ENCODE data around the gene MUC22.
"Not testable (repeated sequence)": the region's sequence is repeated elsewhere in the genome, so short reads cannot be mapped to it uniquely, and the experiment has no call there.

The MUC22 gene

DNA sequence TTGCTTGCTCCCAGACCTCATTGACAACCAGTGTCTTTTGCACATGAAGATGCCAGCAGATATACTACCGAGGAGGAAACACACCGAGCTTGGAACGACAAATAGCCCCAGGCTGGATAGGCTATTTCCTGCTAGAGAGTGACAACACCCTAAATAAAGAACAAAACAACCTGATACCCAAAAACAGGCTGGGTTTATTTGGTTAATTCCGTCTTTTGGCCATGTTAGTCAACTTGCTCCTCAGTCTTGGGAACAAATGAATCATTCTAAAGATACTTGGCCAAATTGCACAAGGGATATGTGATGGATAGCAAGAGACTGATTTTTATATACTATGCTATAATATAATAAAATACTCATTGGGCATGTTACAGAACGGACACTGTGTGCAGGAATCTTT lies 11.5 kb upstream of the MUC22 start:
- no peak for DNase-seq (ENCODE audit: low spot score)

DNA sequence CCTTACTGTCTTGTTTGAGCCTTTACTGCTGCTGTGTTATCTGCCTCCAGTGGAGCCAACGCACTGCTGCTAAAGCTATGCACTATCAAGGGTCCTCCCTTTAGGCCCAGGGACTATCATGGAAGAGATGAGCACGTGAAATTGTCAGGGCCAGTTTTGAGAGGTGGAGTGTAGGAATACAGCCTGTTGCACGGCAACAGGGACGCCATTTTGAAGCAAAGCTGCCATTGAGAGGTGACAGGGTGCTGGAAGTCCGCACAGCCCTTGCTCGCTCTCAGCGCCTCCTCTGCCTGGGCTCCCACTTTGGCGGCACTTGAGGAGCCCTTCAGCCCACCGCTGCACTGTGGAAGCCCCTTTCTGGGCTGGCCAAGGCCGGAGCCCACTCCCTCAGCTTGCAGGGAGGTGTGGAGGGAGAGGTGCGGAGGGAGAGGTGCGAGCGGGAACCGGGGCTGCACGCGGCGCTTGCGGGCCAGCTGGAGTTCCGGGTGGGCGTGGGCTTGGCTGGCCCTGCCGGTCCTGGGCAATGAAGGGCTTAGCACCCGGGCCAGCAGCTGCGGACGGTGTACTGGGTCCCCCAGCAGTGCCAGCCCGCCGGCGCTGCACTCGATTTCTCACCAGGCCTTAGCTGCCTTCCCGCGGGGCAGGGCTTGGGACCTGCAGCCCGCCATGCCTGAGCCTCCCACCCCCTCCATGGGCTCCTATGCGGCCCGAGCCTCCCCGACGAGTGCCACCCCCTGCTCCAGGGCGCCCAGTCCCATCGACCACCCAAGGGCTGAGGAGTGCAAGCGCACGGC lies 10.0 kb upstream of the MUC22 start:
- DNase-seq (ENCODE audit: low spot score): not testable (repeated sequence)

DNA sequence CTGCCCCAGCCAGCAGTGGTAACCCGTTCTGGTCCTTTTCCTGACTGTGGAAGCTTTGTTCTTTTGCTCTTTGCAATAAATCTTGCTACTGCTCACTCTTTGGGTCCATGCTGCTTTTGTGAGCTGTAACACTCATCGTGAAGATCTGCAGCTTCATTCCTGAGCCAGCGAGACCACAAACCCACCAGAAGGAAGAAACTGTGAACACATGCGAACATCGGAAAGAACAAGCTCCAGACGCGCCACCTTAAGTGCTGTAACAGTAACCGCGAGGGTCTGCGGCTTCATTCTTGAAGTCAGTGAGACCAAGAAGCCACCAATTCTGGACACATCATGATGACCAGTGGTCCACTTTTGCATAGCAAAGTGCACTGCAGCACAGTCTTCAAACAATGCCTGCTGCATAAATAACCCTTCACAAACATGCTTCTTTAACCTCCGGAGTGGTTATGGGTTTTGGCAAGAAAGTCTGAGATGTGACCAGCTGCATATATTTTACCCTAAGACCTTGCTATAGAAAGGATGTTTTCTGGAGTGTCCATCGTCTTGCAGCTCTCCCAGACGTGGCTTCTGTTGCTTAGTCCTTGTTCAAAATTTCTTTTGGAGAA lies 8.9 kb upstream of the MUC22 start:
- no peak for DNase-seq (ENCODE audit: low spot score)

DNA sequence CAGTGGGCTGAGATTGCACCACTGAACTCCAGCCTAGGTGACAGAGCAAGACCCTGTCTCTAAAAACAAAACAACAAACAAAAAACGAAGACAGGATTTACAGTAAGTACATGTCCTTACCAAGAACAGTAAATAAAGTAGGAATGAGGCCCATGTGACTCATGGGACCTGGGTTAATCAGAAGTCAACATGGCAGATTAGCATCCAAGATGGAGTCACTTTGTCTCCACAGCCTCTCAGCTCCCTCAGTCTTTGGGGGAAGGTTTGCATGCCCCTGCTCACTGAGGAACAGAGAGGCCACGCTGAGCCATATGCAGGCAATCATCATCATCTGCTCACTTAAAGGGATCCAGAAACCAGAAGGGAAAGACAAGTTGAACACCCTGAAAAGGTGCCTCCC lies 7.8 kb upstream of the MUC22 start:
- DNase-seq (ENCODE audit: low spot score): peak; percentile 73

DNA sequence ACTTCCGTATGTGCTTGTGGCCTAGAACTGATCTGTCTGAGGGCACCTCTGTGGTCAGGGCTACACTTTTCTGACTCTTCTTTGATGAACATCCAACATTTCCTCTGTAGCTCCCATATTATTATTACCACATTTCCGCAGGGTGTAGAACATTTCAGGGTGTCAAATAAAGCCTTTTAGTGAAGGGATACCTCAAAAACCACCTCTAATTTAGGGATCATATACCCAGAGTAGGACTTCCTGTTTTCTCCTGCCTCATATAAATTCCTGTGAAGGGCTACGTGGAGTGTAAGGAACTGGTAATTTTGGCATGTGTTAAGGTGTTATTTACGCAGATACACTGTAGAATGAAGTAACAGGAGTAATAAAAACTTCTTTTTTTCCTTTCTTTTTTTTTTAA lies 5.5 kb upstream of the MUC22 start:
- no peak for DNase-seq (ENCODE audit: low spot score)

DNA sequence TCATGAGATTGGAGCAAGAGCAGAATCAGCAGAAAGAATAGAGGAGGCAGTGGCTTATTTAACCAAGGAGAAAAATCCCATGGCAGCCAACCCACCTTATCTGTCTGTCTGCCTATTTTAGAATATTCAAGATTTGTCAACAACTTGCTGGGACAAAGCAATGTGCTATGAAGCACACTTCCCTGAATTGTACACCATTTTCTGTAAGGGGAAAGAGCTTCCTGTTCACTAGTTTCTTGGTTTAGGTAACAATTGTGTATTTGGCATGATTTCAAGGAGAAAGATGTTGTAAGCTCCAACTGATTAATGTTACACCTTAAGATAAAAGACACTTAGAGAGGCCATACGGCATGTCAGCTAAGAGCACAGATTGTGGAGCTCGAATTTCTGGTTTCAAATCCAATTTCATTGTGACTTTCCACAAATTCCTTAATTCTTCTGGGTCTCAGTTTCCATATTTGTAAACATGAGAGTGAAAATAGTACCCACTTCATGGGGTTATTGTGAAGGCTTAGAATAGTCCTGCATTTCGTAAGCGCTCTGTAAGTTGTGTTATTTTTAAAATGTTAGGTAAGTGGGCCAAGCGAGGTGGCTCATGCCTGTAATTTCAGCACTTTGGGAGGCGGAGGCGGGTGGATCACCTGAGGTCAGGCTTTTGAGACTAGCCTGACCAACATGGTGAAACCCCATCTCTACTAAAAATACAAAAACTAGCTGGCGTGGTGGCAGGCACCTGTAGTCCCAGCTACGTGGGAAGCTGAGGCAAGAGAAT lies 4.8 kb upstream of the MUC22 start:
- peak; percentile 38 for DNase-seq (ENCODE audit: low spot score)

DNA sequence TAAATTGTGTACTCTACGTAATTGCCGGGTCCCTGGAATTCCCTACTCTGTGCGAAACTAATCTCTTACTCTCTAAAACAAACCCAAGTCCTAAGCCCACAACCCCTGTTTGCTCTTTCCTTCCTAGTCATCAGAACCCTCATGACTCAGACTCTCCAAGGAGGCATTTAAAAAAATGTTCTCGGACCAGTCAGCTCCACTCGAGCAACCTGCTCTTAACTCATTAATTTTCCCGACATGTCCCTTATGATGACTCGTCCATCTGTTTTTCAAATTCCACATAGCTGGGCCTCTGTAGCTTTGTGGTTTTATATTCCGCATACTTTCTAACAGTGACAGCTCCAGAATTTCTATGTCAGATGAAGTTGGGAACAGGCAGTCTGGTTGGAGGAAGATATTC lies 2.6 kb upstream of the MUC22 start:
- DNase-seq (ENCODE audit: low spot score): peak; percentile 99

DNA sequence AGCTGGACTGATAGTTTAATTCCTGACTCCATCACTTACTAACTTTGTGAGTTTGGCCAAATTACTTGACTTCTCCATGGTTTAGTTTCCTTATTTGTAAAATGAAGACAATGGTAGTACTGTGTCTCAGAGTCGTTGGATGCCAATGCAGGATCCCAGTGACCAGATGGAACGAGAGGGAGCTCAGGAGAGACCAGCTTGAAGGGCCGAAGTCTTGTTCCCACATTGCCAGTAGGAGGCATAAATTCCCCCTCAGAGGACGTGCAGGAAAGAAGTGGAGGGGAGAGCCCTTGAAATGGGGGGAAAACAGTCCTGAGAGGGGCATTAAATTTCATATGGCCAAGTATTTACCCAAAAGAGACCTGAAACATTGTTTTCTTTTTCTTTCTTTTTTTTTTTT lies 2.1 kb upstream of the MUC22 start:
- DNase-seq (ENCODE audit: low spot score): no peak

DNA sequence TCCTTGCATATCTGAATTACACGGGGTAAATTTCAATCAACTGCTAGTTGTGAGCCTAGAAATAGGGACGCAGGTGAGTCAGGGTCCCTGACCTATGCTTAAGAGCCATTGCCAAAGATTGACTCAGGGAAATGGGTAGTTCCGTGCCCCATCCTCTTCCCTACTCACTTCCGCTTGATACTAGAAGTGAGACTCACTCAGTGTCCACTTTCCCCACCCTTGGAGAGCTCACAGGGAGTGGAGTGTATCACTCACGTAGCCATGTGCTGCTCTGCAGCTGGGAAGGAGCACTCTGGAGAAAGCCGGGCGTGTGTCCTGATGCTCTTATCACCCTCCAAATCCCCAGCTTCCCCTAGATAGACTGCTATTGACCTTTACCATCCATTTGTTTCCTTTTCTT lies 543 bp upstream of the MUC22 start:
- DNase-seq (ENCODE audit: low spot score): peak; percentile 15

DNA sequence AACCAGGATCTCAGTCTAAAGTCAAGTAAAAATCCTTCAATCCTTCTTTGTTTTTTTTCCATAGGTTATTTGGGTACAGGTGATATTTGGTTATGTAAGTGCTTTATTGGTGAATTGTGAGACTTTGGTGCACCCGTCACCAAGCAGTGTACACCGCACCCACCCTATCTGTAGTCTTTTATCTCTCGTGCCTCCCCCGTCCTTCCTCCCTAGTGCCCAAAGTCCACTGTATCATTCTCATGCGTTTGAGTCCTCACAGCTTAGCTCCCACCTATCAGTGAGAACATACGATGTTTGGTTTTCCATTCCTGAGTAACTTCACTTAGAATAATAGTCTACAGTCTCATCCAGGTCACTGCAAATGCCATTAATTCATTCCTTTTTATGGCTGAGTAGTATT lies 879 bp downstream of the MUC22 start:
- no peak for DNase-seq (ENCODE audit: low spot score)

DNA sequence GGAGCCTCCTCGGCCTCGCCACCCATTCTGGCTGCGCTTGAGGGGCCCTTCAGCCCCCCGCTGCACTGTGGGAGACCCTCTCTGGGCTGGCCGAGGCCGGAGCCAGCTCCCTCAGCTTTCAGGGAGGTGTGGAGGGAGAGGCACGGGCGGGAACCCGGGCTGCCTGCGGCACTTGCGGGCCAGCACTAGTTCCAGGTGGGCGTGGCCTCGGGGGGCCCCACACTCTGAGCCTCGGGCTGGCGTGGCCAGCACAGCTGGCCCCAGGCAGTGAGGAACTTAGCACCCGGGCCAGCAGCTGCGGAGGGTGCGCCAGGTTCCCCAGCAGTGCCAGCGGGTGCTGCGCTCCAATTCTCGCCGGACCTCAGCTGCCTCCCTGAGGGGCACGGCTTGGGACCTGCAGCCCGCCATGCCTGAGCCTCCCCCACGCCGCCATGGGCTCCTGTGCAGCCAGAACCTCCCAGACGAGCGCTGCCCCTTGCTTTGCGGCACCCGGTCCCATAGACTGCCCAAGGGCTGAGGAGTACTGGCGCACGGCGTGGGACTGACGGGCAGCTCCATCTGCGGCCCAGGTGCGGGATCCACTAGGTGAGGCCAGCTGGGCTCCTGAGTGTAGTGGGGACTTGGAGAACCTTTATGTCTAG lies 6.5 kb downstream of the MUC22 start:
- DNase-seq (ENCODE audit: low spot score): no peak

DNA sequence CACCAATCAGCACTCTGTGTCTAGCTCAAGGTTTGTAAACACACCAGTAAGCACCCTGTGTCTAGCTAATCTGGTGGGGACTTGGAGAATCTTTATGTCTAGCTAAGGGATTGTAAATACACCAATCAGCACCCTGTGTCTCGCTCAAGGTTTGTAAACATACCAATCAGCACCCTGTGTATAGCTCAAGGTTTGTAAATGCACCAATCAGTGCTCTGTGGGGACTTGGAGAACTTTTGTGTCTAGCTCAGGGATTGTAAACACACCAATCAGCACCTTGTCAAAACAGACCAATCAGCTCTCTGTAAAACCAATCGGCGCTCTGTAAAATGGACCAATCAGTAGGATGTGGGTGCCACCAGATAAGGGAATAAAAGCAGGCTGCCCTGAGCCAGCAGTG lies 7.2 kb downstream of the MUC22 start:
- not testable (repeated sequence) for DNase-seq (ENCODE audit: low spot score)

DNA sequence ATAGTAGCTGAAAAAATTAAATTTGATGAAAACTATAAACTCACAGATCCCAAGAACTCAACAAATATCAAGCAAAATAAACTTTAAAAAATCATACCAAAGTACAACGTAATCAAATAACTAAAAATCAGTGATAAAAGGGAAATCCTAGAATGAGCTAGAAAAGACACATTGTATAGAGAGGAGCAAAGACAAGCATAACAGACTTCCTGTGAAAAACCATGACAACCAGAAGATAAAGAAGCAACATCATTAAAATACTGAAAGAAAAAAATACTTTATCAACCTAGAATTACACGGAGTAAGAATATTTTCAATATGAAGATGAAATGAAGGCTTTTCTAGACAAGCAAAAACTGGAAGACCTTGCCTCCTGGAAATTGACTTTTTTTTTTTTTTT lies 9.8 kb downstream of the MUC22 start:
- no peak for DNase-seq (ENCODE audit: low spot score)

DNA sequence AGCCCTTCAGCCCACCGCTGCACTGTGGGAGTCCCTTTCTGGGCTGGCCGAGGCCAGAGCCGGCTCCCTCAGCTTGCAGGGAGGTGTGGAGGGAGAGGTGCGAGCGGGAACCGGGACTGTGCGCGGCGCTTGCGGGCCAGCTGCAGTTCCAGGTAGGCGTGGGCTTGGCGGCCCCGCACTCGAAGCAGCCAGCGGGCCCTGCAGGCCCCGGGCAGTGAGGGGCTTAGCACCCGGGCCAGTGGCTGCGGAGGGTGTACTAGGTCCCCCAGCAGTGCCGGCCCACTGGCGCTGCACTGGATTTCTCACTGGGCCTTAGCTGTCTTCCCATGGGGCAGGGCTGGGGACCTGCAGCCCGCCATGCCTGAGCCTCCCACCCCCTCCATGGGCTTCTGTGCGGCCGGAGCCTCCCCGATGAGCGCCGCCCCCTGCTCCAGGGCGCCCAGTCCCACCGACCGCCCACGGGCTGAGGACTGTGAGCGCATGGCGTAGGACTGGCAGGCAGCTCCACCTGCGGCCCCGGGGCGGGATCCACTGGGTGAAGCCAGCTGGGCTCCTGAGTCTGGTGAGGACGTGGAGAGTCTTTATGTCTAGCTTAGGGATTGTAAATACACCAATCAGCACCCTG lies 10.5 kb downstream of the MUC22 start:
- DNase-seq (ENCODE audit: low spot score): not testable (repeated sequence)

DNA sequence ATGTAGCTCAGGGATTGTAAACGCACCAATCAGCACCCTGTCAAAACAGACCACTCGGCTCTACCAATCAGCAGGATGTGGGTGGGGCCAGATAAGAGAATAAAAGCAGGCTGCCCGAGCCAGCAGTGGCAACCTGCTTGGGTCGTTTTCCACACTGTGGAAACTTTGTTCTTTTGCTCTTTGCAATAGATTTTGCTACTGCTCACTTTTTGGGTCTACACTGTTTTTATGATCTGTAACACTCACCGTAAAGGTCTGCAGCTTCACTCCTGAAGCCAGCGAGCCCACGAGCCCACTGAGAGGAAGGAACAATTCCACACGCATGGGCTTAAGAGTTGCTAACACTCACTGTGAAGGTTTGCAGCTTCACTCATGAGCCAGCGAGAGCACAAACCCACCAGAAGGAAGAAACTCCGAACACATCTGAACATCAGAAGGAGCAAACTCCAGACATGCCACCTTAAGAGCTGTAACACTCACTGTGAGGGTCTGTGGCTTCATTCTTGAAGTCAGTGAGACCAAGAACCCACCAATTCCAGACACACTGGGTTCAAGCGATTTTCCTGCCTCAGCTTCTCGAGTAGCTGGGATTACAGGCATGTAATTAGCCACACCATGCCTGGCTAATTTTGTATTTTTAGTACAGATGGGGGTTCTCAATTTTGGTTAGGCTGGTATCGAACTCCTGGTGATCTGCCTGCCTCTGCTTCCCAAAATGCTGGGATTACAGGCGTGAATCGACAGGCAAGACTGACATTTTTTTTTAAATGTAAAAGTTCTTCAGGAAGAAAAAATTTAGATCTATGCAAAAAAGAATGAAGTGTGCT lies 11.6 kb downstream of the MUC22 start:
- not testable (repeated sequence) for DNase-seq (ENCODE audit: low spot score)

DNA sequence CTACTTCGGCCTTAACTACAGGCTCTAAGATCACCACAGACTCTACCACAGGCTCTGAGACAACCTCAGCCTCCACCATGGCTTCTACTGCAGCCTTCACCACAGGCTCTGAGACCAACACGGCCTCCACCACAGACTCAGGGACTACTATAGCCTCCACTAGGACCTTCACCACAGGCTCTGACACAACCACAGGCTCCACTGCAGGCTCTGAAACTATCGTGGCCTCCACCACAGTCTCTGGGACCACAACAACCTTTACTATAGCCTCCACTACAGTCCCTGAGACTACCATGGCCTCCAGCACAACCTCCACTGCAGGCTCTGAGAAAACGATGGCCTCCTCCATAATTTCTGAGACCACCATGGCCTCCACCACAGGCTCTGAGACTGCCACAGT lies 15.3 kb downstream of the MUC22 start:
- no peak for DNase-seq (ENCODE audit: low spot score)

DNA sequence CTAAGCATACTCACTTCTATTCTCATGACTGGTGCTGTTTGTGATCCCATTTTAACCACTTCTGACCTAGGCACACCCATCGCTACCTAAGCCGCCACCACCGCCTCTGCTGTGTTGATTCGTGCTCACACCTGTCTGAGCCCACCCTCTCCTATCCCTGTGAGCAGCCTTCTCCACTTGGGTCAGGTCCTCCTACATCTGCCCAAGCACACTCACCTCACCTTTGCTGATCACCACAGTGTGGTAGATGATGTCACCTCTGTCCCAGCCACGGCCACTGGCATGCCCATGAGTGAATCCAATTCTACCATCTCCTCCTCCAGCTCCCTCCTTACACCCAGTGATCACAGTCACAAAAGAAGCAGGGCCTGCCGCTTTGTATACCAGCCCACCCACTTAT lies 20.8 kb downstream of the MUC22 start:
- DNase-seq (ENCODE audit: low spot score): peak; percentile 53

DNA sequence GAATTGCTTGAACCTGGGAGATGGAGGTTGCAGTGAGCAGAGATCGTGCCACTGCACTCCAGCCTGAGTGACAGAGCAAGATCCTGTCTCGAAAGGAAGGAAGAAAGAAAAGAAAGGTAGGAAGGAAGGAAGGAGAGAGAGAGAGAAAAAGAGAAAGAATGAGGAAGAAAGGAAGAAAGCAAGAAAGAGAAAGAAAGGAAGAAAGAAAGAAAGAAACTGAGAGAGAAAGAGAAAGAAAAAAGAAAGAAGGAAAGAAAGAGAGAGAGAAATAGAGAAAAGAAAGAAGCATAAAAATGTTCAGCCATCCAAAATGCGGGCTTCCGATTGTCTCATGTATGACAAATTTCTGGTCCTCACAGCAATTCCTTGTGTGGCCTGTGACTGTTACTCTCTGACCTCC lies 22.8 kb downstream of the MUC22 start:
- DNase-seq (ENCODE audit: low spot score): no peak

DNA sequence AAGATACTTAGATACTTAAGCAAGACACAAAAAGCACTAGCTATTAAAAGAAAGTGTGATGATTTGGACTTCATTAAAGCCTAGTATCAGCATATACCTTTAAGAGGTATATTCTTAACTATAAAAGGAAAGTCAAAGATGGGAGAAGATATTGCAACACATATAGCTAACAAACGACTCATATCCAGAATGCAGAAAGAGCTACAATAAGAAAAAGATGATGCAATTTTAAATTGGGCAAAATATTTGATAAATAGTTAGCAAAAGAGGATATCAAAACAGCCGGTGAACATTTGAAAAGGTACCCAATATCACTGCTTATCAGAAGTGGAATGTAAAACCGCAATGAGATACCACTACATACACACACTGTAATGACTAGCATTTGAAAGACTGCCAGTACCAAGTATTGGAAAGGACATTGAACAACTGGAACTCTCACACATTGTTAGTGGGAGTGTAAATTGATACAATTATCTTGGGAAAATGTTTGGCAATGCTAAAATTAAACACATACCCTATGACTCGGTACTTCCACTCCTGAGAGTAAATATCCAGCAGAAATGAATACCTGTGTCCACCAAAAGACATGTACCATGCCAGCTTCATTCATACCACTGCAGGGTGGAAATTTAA lies 25.7 kb downstream of the MUC22 start:
- no peak for DNase-seq (ENCODE audit: low spot score)

DNA sequence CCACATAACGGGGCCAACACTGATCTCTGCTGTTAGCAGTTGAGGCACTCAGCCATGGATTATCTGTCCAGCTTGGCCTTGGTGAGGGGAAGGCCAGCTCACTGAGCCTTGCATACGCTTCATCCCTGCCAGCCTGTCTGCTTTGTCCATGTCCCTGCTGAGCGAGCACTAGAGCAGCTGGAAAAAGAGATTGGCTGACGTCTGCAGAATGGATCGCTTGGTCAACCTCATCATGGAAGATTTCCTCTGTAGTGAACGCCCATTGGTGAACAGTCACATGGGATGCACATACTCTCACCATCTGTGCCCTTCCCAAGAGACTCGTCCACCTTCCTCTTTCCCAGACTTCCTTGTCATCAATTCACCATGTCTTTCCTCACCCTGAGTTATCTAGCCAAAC lies 26.9 kb downstream of the MUC22 start:
- no peak for DNase-seq (ENCODE audit: low spot score)

DNA sequence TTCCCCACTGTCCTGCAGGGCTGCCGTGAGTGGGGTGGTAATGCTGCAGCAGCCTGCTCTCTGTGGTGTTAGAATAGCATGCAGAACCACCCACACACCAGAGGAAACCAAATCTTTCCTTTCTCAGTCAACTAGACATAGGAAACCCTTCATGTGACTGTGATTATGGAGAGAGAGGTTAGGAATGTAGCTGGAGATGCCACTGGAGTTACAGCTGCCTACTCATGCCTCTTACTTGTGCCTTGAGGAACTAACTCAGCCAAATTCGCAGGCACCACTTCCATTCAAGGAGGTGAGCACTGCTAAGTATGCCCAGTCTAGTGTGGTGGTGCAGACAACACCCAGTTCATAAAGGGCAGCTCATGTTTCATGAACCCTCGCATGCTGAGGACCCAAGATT lies 27.4 kb downstream of the MUC22 start:
- peak; percentile 94 for DNase-seq (ENCODE audit: low spot score)

All from kidney tubule cell (primary cell).